RWPE1 (cell line): Measurements from ENCODE around the gene FBXL3.

Source experiments
- CTCF ChIA-PET: fragments of 350-600 bp; sonication (Branson Sonifier 250); formaldehyde crosslinking; extraction: SDS; loops from one replicate; lab custom pipeline; 2021; lab: Yijun Ruan, JAX
- POLR2A ChIA-PET: fragments of 400-600 bp; formaldehyde crosslinking; extraction: SDS; loops from one replicate; lab custom pipeline; 2020; ENCODE audit warnings: antibody characterized with exemption; ENCODE audit not compliant: low non-redundant PET; lab: Yijun Ruan, JAX
- DNase-seq: peaks from one replicate; pipeline ENCODE4 v3.0.0; 2012; ENCODE audit warnings: low spot score
- H3K27ac ChIP-seq: fragments of 450-650 bp; 2 replicates; pipeline ENCODE4 v1.5.1; 2017
- TF ChIP-seq, protein P1 (sequence below): fragments of 450-650 bp; conservative IDR thresholded peaks from 2 replicates; pipeline ENCODE4 v1.5.1; 2017; ENCODE audit warnings: low read depth, mild to moderate bottlenecking

FBXL3 gene

DNA sequence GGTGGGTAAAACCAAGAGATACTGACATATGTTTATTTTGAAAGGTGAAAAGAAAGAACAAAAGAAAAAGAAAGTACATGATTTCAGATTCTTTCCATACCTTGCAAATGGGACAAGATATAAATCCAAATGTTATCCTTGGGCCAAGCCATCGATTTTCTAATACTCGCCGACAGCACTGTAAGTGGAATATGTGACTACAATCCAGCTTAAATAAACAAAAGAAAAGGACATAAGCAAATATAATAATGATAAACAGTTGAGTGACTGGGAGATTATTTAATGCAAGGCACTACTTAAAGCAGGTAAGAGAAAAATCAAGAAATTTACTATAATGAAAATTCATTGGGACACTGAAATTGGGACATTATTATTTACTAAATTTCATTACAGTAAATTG lies 29.9 kb upstream of the FBXL3 start:
- no peak for DNase-seq
- TF ChIP-seq, protein P1, sequence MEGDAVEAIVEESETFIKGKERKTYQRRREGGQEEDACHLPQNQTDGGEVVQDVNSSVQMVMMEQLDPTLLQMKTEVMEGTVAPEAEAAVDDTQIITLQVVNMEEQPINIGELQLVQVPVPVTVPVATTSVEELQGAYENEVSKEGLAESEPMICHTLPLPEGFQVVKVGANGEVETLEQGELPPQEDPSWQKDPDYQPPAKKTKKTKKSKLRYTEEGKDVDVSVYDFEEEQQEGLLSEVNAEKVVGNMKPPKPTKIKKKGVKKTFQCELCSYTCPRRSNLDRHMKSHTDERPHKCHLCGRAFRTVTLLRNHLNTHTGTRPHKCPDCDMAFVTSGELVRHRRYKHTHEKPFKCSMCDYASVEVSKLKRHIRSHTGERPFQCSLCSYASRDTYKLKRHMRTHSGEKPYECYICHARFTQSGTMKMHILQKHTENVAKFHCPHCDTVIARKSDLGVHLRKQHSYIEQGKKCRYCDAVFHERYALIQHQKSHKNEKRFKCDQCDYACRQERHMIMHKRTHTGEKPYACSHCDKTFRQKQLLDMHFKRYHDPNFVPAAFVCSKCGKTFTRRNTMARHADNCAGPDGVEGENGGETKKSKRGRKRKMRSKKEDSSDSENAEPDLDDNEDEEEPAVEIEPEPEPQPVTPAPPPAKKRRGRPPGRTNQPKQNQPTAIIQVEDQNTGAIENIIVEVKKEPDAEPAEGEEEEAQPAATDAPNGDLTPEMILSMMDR, result no peak
- CTCF ChIA-PET, result no interaction called here
- no peak overlapping the region for H3K27ac ChIP-seq
- POLR2A ChIA-PET, result no interaction called here

DNA sequence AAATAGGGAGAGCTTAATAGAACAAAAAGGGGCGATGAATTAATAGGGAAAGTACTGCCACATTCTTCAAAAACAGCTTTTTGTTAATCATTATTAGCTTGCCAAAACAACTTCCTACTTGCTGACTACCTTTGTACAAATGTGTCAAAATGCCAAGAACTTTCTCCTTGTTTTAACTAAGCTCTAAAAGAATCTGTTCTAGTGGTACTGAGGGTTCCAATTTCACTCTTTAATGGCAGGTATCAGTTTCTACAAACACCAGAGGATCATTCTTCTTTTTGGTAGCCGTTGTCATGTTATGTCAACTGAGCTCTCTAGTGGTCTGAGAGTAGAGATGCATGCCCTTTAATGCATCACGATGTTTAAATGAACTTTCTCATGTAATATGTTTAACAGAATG lies 29.4 kb upstream of the FBXL3 start:
- TF ChIP-seq, protein P1, result no peak
- ChIA-PET CTCF (no interaction called here), POLR2A (no interaction called here)
- no peak for DNase-seq
- H3K27ac ChIP-seq, result no peak overlapping the region

DNA sequence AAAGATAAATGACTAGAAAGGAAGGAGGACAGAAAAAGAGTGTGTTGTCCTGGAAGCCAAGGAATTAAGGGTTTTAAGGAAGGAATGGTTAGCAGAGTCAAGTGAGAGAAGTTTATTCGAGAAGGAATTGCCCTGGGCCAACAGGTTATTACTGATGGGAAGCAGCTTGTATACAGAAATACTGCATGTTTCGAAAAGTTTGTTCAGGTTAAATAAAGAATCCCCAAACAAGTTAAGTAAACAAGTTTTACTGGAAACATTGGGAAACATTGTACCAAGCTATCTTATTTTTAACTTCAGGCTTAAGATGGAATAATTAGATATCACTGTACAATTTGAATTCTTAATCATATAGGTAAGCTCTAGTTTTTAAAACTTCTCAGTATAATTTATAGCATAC lies 28.2 kb upstream of the FBXL3 start:
- no peak for DNase-seq
- POLR2A ChIA-PET, result no interaction called here
- no peak overlapping the region for H3K27ac ChIP-seq

DNA sequence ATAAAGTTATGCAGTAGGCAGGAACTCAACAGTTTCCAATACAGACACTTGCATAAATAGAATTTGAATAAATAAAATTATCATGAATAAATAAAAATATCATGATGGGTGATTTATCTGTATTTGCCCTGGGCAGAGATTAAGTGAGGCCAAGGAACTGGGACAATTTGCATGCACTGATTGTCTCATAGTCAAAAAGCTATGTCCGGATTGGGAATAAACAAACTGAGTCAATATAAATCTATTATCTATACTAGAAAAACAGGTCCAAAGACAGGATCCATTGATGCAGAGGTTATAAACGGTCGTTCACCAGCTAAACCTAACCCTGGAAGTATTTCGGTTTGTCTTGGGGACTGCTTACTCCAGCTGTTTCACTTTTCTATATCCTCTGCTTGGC lies 26.2 kb upstream of the FBXL3 start:
- CTCF ChIA-PET, result no interaction called here

More for the DNA sequence above, 28.2 kb upstream of the FBXL3 start:
- CTCF ChIA-PET, result interaction anchor here (0.6 to 0.9 kb wide), 2 partner anchors 13 to 19 kb away, joined by 3 read pairs; no protein-coding TSS in a partner anchor
- TF ChIP-seq, protein P1, result no peak

DNA sequence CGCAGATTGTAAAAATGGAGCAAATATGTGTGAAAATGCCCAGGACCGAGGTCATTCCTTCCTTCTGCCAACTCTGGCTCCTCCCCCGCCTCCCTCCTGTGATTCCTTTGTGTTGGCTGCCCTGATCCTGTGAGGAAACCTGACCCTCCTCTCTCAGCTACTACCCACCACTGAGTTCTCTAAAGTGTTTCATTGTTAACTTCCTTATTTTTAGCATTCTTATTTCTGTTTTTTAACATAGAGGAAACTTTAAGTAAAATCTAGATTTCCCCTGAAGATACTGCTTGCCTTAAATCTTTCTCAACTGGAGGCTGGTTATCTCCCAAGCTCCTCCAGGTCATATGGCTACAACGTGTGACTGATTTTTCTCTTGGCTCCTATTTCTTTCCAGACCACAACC lies 21.7 kb upstream of the FBXL3 start:
- H3K27ac ChIP-seq, result no peak overlapping the region
- DNase-seq, result no peak
- POLR2A ChIA-PET, result no interaction called here

More for the DNA sequence above, 26.2 kb upstream of the FBXL3 start:
- TF ChIP-seq, protein P1, result no peak
- POLR2A ChIA-PET, result no interaction called here
- no peak for DNase-seq
- H3K27ac ChIP-seq, result no peak overlapping the region

DNA sequence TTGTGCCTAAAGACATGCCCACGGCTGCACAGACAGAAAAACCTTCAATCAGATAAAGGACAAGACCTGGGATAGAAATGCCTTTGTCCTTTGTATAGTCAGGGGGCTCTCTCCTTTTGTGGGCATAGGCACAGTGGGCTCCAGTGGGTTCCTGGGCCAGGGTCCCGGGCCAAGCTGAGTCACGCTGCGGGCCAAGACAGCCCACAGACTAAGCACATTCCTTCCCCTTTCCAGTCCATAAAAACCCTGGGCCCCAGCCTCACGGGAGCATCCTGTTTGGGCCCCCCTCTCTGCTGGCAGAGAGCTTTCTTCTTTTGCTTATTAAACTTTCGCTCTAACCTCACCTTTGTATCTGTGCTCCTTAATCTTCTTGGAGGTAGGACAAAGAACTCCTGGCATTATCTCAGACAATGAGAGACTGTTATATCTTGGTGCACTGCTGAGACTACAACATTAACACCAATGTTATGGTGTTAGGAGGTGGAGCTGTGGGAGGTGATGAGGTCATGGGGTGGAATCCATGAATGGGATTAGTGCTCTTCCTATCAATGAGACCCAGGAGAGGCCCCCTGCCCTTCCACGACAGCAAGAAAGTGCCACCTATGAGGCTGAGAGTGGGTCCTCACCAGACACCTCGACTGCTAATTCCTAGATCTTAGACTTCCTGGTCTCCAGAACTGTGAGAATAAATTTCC lies 20.8 kb upstream of the FBXL3 start:
- POLR2A ChIA-PET, result no interaction called here
- no peak overlapping the region for H3K27ac ChIP-seq
- CTCF ChIA-PET, result no interaction called here
- DNase-seq, result no peak
- TF ChIP-seq, protein P1, result no peak

More for the DNA sequence above, 21.7 kb upstream of the FBXL3 start:
- TF ChIP-seq, protein P1, result no peak
- CTCF ChIA-PET, result no interaction called here
